ENCODE results near the gene PPM1N. TPM values are rescaled to one million over a fixed set of nuclear protein-coding genes. Genes with fewer than 3 reads are reported as not detected.

Gene PPM1N
- polyA plus RNA-seq, 2 of the 4 experiments (the other 2 are of a cell fraction): 9.2 to 10.5 TPM

DNA sequence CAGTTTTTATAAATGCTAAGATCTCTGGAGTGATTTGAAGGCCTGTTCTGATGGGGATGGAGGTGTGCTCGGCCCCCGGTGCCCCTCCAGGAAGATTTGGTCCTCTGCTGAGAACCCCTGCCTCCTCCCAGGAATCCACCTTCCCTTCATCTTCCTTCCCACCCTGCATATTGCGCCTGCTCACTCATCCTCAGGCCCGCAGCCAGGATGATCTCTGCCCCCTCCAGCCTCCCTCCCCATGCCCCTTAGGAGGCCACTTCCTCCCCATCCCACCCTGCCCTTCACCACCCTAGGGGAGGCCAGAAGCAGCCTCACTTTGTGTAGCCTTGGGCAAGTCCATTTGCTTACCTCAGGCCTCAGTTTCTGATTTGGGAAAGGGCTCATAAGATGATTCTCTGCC lies 28.7 kb downstream of the PPM1N start:
- DNase-seq (ENCODE audit: low read depth in 1 of 2, low spot score in 1 of 2): no peak
- WGBS (ENCODE audit: missing lambda C conversion rate): 90% methylated on average over 4 of the region's 4 CpGs
- CTCF ChIA-PET: interaction anchor here (0.7 to 7.8 kb wide), 11 partner anchors 10 to 166 kb away, joined by 3 to 71 read pairs (median 3); partner anchors contain the start of gene QPCTL
- POLR2A ChIA-PET: no interaction called here
- TF ChIP-seq, protein P1, sequence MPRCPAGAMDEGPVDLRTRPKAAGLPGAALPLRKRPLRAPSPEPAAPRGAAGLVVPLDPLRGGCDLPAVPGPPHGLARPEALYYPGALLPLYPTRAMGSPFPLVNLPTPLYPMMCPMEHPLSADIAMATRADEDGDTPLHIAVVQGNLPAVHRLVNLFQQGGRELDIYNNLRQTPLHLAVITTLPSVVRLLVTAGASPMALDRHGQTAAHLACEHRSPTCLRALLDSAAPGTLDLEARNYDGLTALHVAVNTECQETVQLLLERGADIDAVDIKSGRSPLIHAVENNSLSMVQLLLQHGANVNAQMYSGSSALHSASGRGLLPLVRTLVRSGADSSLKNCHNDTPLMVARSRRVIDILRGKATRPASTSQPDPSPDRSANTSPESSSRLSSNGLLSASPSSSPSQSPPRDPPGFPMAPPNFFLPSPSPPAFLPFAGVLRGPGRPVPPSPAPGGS (IDR thresholded peaks at IDR 0.05): peak; percentile 9; the same call in 1 of the 3 replicates
- TF ChIP-seq KDM5A (IDR thresholded peaks at IDR 0.05): no peak
- Histone ChIP-seq H3K9me3 (peaks cover 19% of the 10 kb centered on the region), H3K27ac (no peak overlapping the region), H3K4me3 (no peak overlapping the region), H3K4me2 (no peak overlapping the region), H3K4me1 (peaks cover 15% of the 10 kb centered on the region)
- ATAC-seq: no peak
- FAIRE-seq: no peak

DNA sequence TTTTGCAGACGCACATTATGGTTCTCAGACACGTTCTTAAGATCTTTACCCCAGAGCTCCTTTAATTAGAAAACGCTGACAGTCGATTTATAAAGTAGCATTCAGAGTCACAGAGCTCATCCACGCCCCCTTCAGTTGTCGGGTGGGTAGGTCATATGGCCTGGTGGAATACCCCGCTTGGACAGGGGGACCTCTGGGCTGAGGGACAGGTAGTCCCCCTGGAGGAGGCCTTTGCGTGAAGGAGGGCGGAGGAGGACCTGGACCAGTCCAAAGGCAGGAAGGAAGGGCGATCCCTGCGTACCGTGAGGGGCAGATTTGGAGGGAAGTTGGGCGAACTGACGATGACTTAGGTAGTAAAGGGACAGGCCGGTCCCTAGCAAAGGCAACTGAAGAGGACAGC lies 29.5 kb downstream of the PPM1N start:
- Histone ChIP-seq H3K4me1 (peaks cover 8% of the 10 kb centered on the region), H3K27ac (no peak overlapping the region), H3K4me3 (no peak overlapping the region), H3K4me2 (no peak overlapping the region), H3K9me3 (peaks cover 19% of the 10 kb centered on the region)
- CTCF ChIA-PET: interaction anchor here (0.6 to 7.8 kb wide), 7 partner anchors 10 to 115 kb away, joined by 3 to 71 read pairs (median 5); no protein-coding TSS in a partner anchor
- FAIRE-seq (no peak), ATAC-seq (no peak), DNase-seq (ENCODE audit: low read depth in 1 of 2, low spot score in 1 of 2) (no peak)
- POLR2A ChIA-PET: no interaction called here
- 95% methylated on average over 15 of the region's 15 CpGs for WGBS (ENCODE audit: missing lambda C conversion rate)
- TF ChIP-seq MAFK (IDR thresholded peaks at IDR 0.05; ENCODE audit: partially characterized antibody): peak; percentile 73
- TF ChIP-seq TP53 (CRISPR knock-in tag; IDR thresholded peaks at IDR 0.05): no peak
- TF ChIP-seq POLR2AphosphoS2 (conservative IDR thresholded peaks at IDR 0.05; ENCODE audit: low read length): peak; percentile 57; the same call in 1 of the 2 replicates

DNA sequence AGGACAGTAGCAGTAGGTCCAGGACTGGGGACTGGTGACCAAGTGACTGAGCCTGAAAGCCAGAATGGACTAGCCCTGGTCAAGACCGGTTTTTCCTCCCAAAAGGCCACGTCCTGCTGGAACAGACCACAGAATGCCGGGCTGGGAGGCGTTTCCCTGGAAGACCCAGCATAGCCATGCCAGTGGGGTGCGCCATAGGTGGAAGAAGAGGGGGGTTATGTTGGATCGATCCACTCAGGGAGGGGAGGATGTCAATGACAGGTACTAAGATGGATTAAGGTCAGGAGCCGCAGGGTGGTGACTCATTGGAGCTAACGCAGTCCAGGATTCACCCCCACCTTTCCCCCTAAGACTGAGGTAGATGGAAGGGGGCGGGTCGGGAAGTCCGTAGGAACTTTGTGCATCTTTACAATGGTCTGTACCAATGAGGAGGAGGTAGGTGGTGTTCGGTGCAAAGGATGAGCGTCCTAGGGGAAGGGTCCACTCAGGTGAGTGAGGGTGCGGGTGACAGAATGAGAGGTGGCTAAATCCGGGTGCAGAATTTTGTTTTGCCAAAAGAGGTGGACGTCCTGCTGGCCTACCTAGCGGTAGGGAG lies 30.0 kb downstream of the PPM1N start:
- no peak overlapping the region for H3K4me2 ChIP-seq
- WGBS (ENCODE audit: missing lambda C conversion rate): 82% methylated on average over 17 of the region's 17 CpGs
- DNase-seq (ENCODE audit: low read depth in 1 of 2, low spot score in 1 of 2): peak in 1 of 2 experiments; percentile 66
- ChIA-PET CTCF (interaction anchor here (0.6 to 7.8 kb wide), 8 partner anchors 9 to 114 kb away, joined by 3 to 71 read pairs (median 4); no protein-coding TSS in a partner anchor), POLR2A (no interaction called here)
- 0 out of 6 replicates have a peak, but pooled peaks of 1 of the 2 experiments have one; percentile 14 for ATAC-seq
- TF ChIP-seq TP53 (CRISPR knock-in tag; IDR thresholded peaks at IDR 0.05): no peak
- TF ChIP-seq FOSL2 (IDR thresholded peaks at IDR 0.05): no peak
- peak; percentile 64 for TF ChIP-seq FOSL2 (CRISPR knock-in tag; IDR thresholded peaks at IDR 0.05)
- no peak for TF ChIP-seq ESRRA (IDR thresholded peaks at IDR 0.05; ENCODE audit: borderline replicate concordance, low read length)
- TF ChIP-seq POLR2AphosphoS2 (conservative IDR thresholded peaks at IDR 0.05; ENCODE audit: low read length): peak; percentile 80
- TF ChIP-seq, protein P2, sequence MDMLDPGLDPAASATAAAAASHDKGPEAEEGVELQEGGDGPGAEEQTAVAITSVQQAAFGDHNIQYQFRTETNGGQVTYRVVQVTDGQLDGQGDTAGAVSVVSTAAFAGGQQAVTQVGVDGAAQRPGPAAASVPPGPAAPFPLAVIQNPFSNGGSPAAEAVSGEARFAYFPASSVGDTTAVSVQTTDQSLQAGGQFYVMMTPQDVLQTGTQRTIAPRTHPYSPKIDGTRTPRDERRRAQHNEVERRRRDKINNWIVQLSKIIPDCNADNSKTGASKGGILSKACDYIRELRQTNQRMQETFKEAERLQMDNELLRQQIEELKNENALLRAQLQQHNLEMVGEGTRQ (IDR thresholded peaks at IDR 0.05): no peak
- 0 out of 2 replicates have a peak, but pooled peaks have one; percentile 51 for TF ChIP-seq HOXB5 (CRISPR knock-in tag; IDR thresholded peaks at IDR 0.05)
- H3K4me1 ChIP-seq: peaks cover 3% of the 10 kb centered on the region; the same call in 1 of the 3 replicates
- H3K9me3 ChIP-seq: peaks cover 19% of the 10 kb centered on the region
- no peak overlapping the region for H3K4me3 ChIP-seq
- no peak for FAIRE-seq
- H3K27ac ChIP-seq: no peak overlapping the region

DNA sequence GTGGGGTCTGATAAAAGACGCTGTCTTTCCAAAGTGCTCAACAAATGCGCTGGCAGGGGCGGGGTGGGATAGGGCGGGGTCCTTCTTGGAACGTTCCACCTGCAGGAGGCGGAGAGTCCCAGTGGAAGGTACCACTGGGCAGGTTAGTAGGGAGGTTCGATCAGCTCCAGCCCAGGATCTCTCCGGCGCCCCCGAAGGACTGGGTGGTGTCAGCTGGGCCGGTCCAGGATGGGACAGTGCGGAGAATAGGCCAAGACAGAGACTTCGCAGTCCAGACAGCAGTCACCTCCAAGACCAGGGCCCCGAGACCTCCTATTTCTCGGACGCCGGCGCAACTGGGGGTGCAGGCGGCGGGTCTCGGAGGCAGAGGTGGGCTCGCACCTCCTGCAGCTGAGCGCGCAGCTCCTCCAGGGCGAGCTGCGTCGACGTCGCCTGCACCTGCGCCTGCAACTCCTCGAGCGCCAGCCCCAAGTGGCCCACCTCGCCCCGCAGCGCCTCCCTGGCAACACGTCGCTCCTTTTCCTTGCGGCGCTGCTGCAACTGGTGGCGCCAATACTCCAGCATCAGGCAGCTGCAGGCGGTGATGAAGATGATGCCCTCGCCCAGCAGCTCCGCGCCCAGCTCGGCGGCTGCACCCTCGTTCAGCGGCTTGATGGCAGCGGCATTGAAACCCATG lies 30.6 kb downstream of the PPM1N start:
- TF ChIP-seq EHMT2 (IDR thresholded peaks at IDR 0.05; ENCODE audit: low read depth) (no peak), SREBF2 (IDR thresholded peaks at IDR 0.05) (no peak), CHD2 (IDR thresholded peaks at IDR 0.05; ENCODE audit: low read length, partially characterized antibody) (no peak), TFCP2L1 (CRISPR knock-in tag; IDR thresholded peaks at IDR 0.05) (peak; percentile 46; the same call in 1 of the 2 replicates), PHF8 (IDR thresholded peaks at IDR 0.05; ENCODE audit: borderline replicate concordance, low read depth) (no peak), RFX5 (IDR thresholded peaks at IDR 0.05) (no peak), FOSL2 (IDR thresholded peaks at IDR 0.05) (no peak), FOSL2 (CRISPR knock-in tag; IDR thresholded peaks at IDR 0.05) (no peak), POLR2AphosphoS2 (conservative IDR thresholded peaks at IDR 0.05; ENCODE audit: low read length) (peak; percentile 67; the same call in 1 of the 2 replicates)
- TF ChIP-seq, protein P2 (IDR thresholded peaks at IDR 0.05): no peak
- FAIRE-seq: no peak
- ChIA-PET CTCF (interaction anchor here (0.7 to 7.8 kb wide), 5 partner anchors 19 to 140 kb away, joined by 3 to 71 read pairs (median 4); no protein-coding TSS in a partner anchor), POLR2A (no interaction called here)
- WGBS (ENCODE audit: missing lambda C conversion rate): 95% methylated on average over 48 of the region's 49 CpGs
- peaks cover 19% of the 10 kb centered on the region for H3K9me3 ChIP-seq
- H3K4me3 ChIP-seq: no peak overlapping the region
- H3K4me2 ChIP-seq: no peak overlapping the region
- peak; percentile 24 to 46; a peak in 3 of 6 replicates for ATAC-seq
- DNase-seq (ENCODE audit: low read depth in 1 of 2, low spot score in 1 of 2): peak in 1 of 2 experiments; percentile 63
- H3K4me1 ChIP-seq: no peaks in the 10 kb centered on the region
- no peak overlapping the region for H3K27ac ChIP-seq
